ENCODE measurements around the gene DLGAP1. TPM values are rescaled to one million over a fixed set of nuclear protein-coding genes. Genes with fewer than 3 reads are reported as not detected.
"Not testable (repeated sequence)": the region's sequence is repeated elsewhere in the genome, so short reads cannot be mapped to it uniquely, and the experiment has no call there.

The DLGAP1 gene
- total RNA-seq, 1 donor from 2014 or later = not detected

GRCh38 chr18:3706279-3707097 lies 748.6 kb downstream of the DLGAP1 start:
- intact Hi-C loops (cut with micrococcal nuclease) = no loop called here

GRCh38 chr18:3704556-3705344 lies 750.4 kb downstream of the DLGAP1 start:
- intact Hi-C loops (cut with micrococcal nuclease) = no loop called here

- intact Hi-C loops (cut with micrococcal nuclease) = no loop called here
These were observed 751.4 kb downstream of the DLGAP1 start for GRCh38 chr18:3703732-3704176.

- intact Hi-C loops (cut with micrococcal nuclease) = not testable (repeated sequence)
These were observed 755.2 kb downstream of the DLGAP1 start for GRCh38 chr18:3699707-3700567.

- intact Hi-C loops (cut with micrococcal nuclease) = not testable (repeated sequence)
These were observed 760.9 kb downstream of the DLGAP1 start for GRCh38 chr18:3694030-3694778.

GRCh38 chr18:3693410-3693809 lies 761.7 kb downstream of the DLGAP1 start:
- intact Hi-C loops (cut with micrococcal nuclease) = no loop called here

GRCh38 chr18:3692691-3693090 lies 762.4 kb downstream of the DLGAP1 start:
- intact Hi-C loops (cut with micrococcal nuclease) = no loop called here

GRCh38 chr18:3692113-3692621 lies 762.9 kb downstream of the DLGAP1 start:
- intact Hi-C loops (cut with micrococcal nuclease) = no loop called here

GRCh38 chr18:3691705-3692104 lies 763.4 kb downstream of the DLGAP1 start:
- intact Hi-C loops (cut with micrococcal nuclease) = no loop called here

GRCh38 chr18:3690764-3691066 lies 764.4 kb downstream of the DLGAP1 start:
- intact Hi-C loops (cut with micrococcal nuclease) = no loop called here

GRCh38 chr18:3689986-3690763 lies 764.9 kb downstream of the DLGAP1 start:
- intact Hi-C loops (cut with micrococcal nuclease) = no loop called here

GRCh38 chr18:3689091-3689490 lies 766.0 kb downstream of the DLGAP1 start:
- intact Hi-C loops (cut with micrococcal nuclease) = no loop called here

- intact Hi-C loops (cut with micrococcal nuclease) = no loop called here
These were observed 766.4 kb downstream of the DLGAP1 start for GRCh38 chr18:3688690-3689089.

GRCh38 chr18:3683483-3683882 lies 771.6 kb downstream of the DLGAP1 start:
- intact Hi-C loops (cut with micrococcal nuclease) = no loop called here

- intact Hi-C loops (cut with micrococcal nuclease) = no loop called here
These were observed 773.0 kb downstream of the DLGAP1 start for GRCh38 chr18:3682061-3682460.

- intact Hi-C loops (cut with micrococcal nuclease) = no loop called here
These were observed 775.9 kb downstream of the DLGAP1 start for GRCh38 chr18:3679241-3679640.

- intact Hi-C loops (cut with micrococcal nuclease) = no loop called here
These were observed 779.1 kb downstream of the DLGAP1 start for GRCh38 chr18:3675994-3676393.

- intact Hi-C loops (cut with micrococcal nuclease) = no loop called here
These were observed 779.7 kb downstream of the DLGAP1 start for GRCh38 chr18:3675446-3675845.

- intact Hi-C loops (cut with micrococcal nuclease) = no loop called here
These were observed 783.9 kb downstream of the DLGAP1 start for GRCh38 chr18:3671176-3671575.

- intact Hi-C loops (cut with micrococcal nuclease) = loop anchor here (5.0 kb wide), 1 partner anchor 407 kb away; the partner anchor contains the start of gene MYL12B
These were observed 785.7 kb downstream of the DLGAP1 start for GRCh38 chr18:3669376-3669775.
